ENCODE results near the gene ZSCAN29. TPM values are rescaled to one million over a fixed set of nuclear protein-coding genes. Genes with fewer than 3 reads are reported as not detected.

Gene ZSCAN29
- total RNA-seq, 1 donor from 2014 or later = 24.3 TPM

GRCh38 chr15:43352693-43353382 is 18.0 kb downstream of the ZSCAN29 start:
- DNase-seq (ENCODE audit: low spot score) = no peak

DNA sequence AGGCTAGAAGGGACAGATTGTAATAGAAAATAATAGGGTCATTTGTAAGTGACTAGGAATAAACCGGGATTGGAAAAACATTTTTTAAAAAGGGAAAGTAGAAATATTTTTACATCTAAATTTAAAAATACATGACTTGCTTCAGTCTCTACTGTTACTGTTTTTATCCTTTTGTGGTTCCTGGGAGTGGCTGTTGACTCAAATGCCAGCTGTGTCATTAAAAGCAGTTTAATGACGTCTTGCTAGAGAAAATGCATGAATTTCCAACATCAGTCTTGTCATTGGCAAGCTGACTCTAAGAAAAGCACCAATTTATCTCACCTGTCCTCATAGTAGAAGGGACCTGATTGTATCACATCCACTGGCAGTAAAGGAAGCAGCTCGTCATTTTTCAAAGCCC is 23.7 kb downstream of the ZSCAN29 start:
- no peak for DNase-seq (ENCODE audit: low spot score)

- no peak for DNase-seq (ENCODE audit: low spot score)
Observed at GRCh38 chr15:43346305-43346704, 24.5 kb downstream of the ZSCAN29 start.

DNA sequence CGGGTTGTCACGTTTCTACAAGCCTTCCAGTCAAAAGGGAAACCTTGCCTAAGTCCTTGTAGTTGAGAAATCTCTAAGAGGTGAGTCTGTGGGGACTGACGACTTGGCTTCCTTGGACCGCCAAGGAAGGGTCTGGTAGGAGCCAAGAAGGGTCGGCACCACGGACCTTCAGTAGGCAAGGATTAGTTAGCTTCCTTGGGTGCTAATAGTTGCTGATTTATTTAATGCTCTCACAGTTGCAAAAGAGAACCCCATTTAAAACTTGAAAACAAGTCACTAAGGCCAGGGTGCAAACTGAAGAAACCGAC is 40.1 kb downstream of the ZSCAN29 start:
- DNase-seq (ENCODE audit: low spot score) = no peak

DNA sequence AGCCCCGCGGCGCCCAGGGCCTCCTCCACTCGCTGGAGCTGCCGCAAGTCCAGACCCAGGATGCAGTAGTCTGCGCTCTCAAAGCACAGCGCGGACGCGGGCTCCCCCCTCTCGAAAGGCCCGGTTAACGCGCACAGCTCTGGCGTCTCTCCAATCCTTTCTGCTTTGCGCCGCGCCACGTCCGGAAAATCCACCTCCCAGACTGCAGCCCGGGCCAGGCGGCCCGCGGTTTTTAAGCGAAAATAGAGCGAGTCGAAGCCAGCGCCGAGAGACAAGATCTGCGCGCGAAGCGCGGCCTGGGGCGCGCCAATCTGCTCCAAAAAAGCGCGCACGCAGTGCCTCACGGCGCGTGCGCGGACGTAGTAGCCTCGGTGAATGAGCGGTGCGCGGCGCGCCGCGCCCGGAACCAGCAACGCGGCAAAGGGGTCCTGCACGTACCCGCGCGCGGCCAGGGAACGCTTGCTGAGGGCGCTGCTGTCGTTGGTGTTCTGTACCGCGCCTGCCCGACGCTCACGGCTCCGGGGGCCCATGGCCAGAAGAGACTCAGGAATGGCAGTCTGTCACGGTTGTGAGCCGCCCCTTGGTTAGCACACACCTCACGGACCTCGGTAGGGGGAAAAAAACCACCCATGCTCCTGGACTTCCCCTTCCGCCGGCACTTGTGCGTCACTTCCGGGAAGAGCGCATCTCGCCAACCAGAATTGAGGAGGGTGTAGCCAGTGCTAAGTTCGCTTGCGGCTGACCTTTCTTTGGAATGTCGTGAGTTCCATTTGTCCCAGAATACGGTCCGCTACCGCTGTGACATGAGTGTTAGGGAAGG is 40.7 kb downstream of the ZSCAN29 start, which contains the start of gene LCMT2:
TSS of gene LCMT2 (minus strand) at position 614 of the 820 bp plus-strand sequence. CDS start at position 530, 84 bp downstream.
- DNase-seq (ENCODE audit: low spot score) = peak; percentile 96

- DNase-seq (ENCODE audit: low spot score) = no peak
Observed at GRCh38 chr15:43329217-43329959, 41.5 kb downstream of the ZSCAN29 start.

DNA sequence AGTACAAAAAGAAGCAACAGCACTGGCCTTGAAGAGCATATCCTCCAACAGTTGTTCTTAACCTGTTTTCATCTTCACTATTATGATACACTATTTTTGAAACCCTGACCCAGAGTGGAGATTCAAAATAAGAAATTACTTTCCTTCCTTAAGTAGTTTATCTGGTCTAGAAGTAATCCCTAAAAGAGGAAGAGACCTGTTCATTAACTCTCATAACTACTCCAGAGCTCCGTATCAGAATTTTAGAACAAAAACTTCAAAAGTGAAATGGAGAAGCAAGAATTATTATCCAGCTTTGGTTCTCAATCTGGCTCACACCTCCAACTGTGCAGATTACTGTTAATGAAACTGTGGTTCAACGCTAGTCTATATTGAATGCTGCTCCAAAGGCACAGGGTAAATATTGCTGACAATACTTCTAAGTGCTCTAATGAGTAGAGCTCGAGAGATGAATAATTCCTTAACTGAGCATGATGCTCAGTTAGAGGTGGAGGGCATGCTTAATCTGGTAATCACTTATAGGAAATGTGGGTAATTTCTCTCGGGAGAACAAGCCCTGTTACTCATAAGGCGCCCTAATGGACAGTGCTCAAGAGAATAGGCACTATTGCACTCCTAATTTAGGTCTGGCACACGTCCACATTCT is 45.7 kb downstream of the ZSCAN29 start:
- no peak for DNase-seq (ENCODE audit: low spot score)

GRCh38 chr15:43318990-43319771 is 51.7 kb downstream of the ZSCAN29 start:
- DNase-seq (ENCODE audit: low spot score) = no peak

DNA sequence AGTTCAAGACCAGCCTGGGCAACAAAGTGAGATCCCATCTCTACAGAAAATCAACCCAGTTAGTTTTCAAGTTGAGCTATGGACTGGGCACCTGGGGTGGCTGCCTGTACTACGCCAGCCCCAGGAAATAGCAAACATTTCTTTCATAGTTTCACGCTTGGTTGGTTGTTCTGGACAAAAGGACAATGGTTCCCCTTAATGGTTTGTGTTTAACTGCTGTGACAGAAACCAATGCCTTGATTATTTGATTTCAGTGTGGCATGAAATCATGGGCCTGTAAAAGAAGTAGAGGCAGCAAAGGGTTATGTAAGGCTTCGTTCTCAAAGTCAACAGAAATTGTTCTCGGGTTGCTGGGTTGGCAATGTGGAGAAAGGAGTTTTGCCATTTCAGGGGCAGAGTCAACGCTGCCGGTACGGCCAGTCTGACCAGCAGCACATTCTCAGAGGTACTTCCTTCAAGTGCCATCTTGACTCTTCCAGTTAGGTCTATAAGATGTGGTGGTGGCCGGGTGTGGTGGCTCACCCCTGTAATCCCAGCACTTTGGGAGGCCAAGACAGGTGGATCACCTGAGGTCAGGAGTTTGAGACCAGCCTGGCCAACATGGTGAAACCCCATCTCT is 53.2 kb downstream of the ZSCAN29 start:
- no peak for DNase-seq (ENCODE audit: low spot score)

- no peak for DNase-seq (ENCODE audit: low spot score)
Observed at GRCh38 chr15:43316971-43317346, 53.9 kb downstream of the ZSCAN29 start.

GRCh38 chr15:43316016-43316970 is 54.5 kb downstream of the ZSCAN29 start:
- DNase-seq (ENCODE audit: low spot score) = no peak

- DNase-seq (ENCODE audit: low spot score) = no peak
Observed at GRCh38 chr15:43314171-43314570, 56.7 kb downstream of the ZSCAN29 start.

DNA sequence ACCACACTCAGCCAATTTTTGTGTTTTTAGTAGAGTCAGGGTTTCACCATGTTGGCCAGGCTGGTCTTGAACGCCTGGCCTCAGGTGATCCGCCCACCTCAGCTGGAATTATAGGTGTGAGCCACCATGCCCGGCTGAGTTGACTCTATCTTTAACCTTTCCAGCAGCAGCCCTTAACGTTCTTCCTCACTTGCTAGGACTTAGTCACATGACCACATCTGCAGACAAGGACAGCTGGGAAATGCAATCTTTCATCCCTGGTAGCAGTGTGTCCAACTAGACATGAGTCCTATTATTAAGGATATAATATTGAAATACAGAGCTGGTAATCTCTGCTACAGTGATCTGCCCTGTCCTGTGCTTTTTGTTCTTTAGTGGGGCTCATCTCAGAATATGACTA is 58.5 kb downstream of the ZSCAN29 start:
- no peak for DNase-seq (ENCODE audit: low spot score)

Other genes starting within 250 kb of the ZSCAN29 start
- 25.2 TPM for gene TMEM62, start 237.5 kb downstream of the ZSCAN29 start, total RNA-seq
- 56.3 TPM for gene CCNDBP1, start 185.6 kb downstream of the ZSCAN29 start, total RNA-seq
- gene EPB42, start 150.0 kb downstream of the ZSCAN29 start, total RNA-seq = 2.8 TPM
- 0.45 TPM for gene TGM5, start 104.1 kb downstream of the ZSCAN29 start, total RNA-seq
- gene TGM7, start 68.8 kb downstream of the ZSCAN29 start, total RNA-seq = not detected
- 9.5 TPM for gene LCMT2, start 40.5 kb downstream of the ZSCAN29 start, total RNA-seq
- 13.5 TPM for gene TUBGCP4, start 58 bp upstream of the ZSCAN29 start, total RNA-seq
- 44.8 TPM for gene TP53BP1, start 122.1 kb upstream of the ZSCAN29 start, total RNA-seq
- gene MAP1A, start 146.6 kb upstream of the ZSCAN29 start, total RNA-seq = 13.8 TPM
- gene PPIP5K1, start 219.2 kb upstream of the ZSCAN29 start, total RNA-seq = 63.5 TPM
- gene CKMT1B, start 223.0 kb upstream of the ZSCAN29 start, total RNA-seq = 2.2 TPM
- gene STRC, start 247.8 kb upstream of the ZSCAN29 start, total RNA-seq = 0.10 TPM